Neural cell (in vitro differentiated cells): ENCODE results near the gene GTPBP1. TPM values are rescaled to one million over a fixed set of nuclear protein-coding genes. Genes with fewer than 3 reads are reported as not detected.

Experiments used
- H2AFZ ChIP-seq: fragments of 200-600, 300-800 bp; sonication (generic), shearing (Covaris generic); 2 replicates; pipeline ENCODE4 v1.6.0; 2014; ENCODE audit warnings: low read depth, mild to moderate bottlenecking, antibody characterized with exemption, low read length, moderate library complexity
- H3F3A ChIP-seq: fragments of 200-600 bp; shearing (Covaris generic); 2 replicates; pipeline ENCODE4 v1.6.1; 2016; ENCODE audit warnings: mild to moderate bottlenecking, moderate library complexity, mixed read lengths, antibody characterized with exemption, low read length; ENCODE audit not compliant: insufficient read depth, poor library complexity, severe bottlenecking
- H3K27ac ChIP-seq: fragments of 200-600, 300-800 bp; sonication (generic), shearing (Covaris generic); 2 replicates; pipeline ENCODE4 v1.5.1; 2014; ENCODE audit warnings: mild to moderate bottlenecking, low read length, moderate library complexity
- H3K27me3 ChIP-seq: fragments of 300-800, 200-600 bp; sonication (generic), shearing (Covaris generic); 2 replicates; pipeline ENCODE4 v1.6.0; 2014; ENCODE audit warnings: mild to moderate bottlenecking, low read depth, low read length, moderate library complexity; ENCODE audit not compliant: insufficient read depth
- H3K36me3 ChIP-seq: fragments of 300-800, 200-600 bp; sonication (generic), shearing (Covaris generic); 2 replicates; pipeline ENCODE4 v1.5.1; 2014; ENCODE audit warnings: mild to moderate bottlenecking, antibody characterized with exemption, low read length, moderate library complexity; ENCODE audit not compliant: insufficient read depth
- H3K4me2 ChIP-seq: fragments of 300-800, 200-600 bp; sonication (generic), shearing (Covaris generic); 2 replicates; pipeline ENCODE4 v1.6.0; 2014; ENCODE audit warnings: mild to moderate bottlenecking, low read length
- H3K4me3 ChIP-seq: fragments of 300-800, 200-600 bp; sonication (generic), shearing (Covaris generic); 2 replicates; pipeline ENCODE4 v1.5.1; 2014; ENCODE audit warnings: mild to moderate bottlenecking, low read length, moderate library complexity
- H3K79me2 ChIP-seq: fragments of 200-600 bp; shearing (Covaris generic); replicated peaks from 2 replicates; pipeline ENCODE4 v1.6.0; 2014; ENCODE audit warnings: mild to moderate bottlenecking, low read length, moderate library complexity; ENCODE audit not compliant: insufficient read depth
- H3K9ac ChIP-seq: fragments of 300-800, 200-600 bp; sonication (generic), shearing (Covaris generic); 2 replicates; pipeline ENCODE4 v1.6.1; 2016; ENCODE audit warnings: mild to moderate bottlenecking, low read length, mixed read lengths
- H3K9me2 ChIP-seq: fragments of 200-600 bp; shearing (Covaris generic); 2 replicates; pipeline ENCODE4 v1.6.1; 2016; ENCODE audit warnings: mild to moderate bottlenecking, low read length, mixed read lengths; ENCODE audit not compliant: insufficient read depth
- H3K9me3 ChIP-seq: fragments of 200-600, 300-800 bp; sonication (generic), shearing (Covaris generic); 2 replicates; pipeline ENCODE4 v1.6.1; 2016; ENCODE audit warnings: mild to moderate bottlenecking, mixed run types, low read length, moderate library complexity, mixed read lengths
- H4K20me1 ChIP-seq: fragments of 200-600 bp; shearing (Covaris generic); 2 replicates; pipeline ENCODE4 v1.6.1; 2016; ENCODE audit warnings: mild to moderate bottlenecking, mixed run types; ENCODE audit not compliant: insufficient read depth
- CTCF ChIP-seq: fragments of 450-650 bp; IDR thresholded peaks from 2 replicates; pipeline ENCODE4 v1.5.1; 2014; ENCODE audit warnings: antibody characterized with exemption, mild to moderate bottlenecking, moderate library complexity; ENCODE audit not compliant: poor library complexity, severe bottlenecking
- EP300 ChIP-seq: fragments of 450-650 bp; conservative IDR thresholded peaks from 2 replicates; pipeline ENCODE4 v1.6.1; 2014; ENCODE audit warnings: antibody characterized with exemption, mild to moderate bottlenecking, moderate library complexity; ENCODE audit not compliant: poor library complexity, severe bottlenecking
- EZH2 ChIP-seq: fragments of 200-600, 300-800 bp; shearing (Covaris generic), sonication (generic); IDR thresholded peaks from 2 replicates; pipeline ENCODE4 v1.6.1; 2014; ENCODE audit warnings: antibody characterized with exemption, low read length, borderline replicate concordance, mild to moderate bottlenecking; ENCODE audit not compliant: insufficient read depth, poor library complexity, severe bottlenecking
- MXI1 ChIP-seq: fragments of 450-650 bp; conservative IDR thresholded peaks from 2 replicates; pipeline ENCODE4 v1.6.1; 2014; ENCODE audit warnings: antibody characterized with exemption, mild to moderate bottlenecking; ENCODE audit not compliant: poor library complexity, severe bottlenecking
- POLR2AphosphoS5 ChIP-seq: IDR thresholded peaks from 2 replicates; pipeline ENCODE4 v1.6.1; 2012
- RAD21 ChIP-seq: fragments of 450-650 bp; conservative IDR thresholded peaks from 2 replicates; pipeline ENCODE4 v1.6.1; 2014; ENCODE audit warnings: antibody characterized with exemption, mild to moderate bottlenecking, moderate library complexity
- REST ChIP-seq: IDR thresholded peaks from 2 replicates; pipeline ENCODE4 v1.6.1; 2012; ENCODE audit warnings: borderline replicate concordance
- SMC3 ChIP-seq: fragments of 450-650 bp; conservative IDR thresholded peaks from 2 replicates; pipeline ENCODE4 v1.6.1; 2014; ENCODE audit warnings: antibody characterized with exemption, mild to moderate bottlenecking, moderate library complexity; ENCODE audit not compliant: poor library complexity
- TAF1 ChIP-seq: IDR thresholded peaks from 2 replicates; pipeline ENCODE4 v1.6.1; 2012; ENCODE audit warnings: low read depth
- polyA plus RNA-seq: library from polyadenylated mRNA; depleted of rRNA; stranded (reverse); fragments of >200 nt; gene quantifications from 2 replicates; pipeline ENCODE4 v1.2.3, GENCODE V29; 2014

Gene GTPBP1
- polyA plus RNA-seq, 1 donor from 2014 or later: 31.9 TPM

GRCh38 chr22:38734421-38735100 lies 28.8 kb downstream of the GTPBP1 start:
- H3K4me3 ChIP-seq: no peak overlapping the region
- no peaks in the 10 kb centered on the region for H3K27me3 ChIP-seq
- peaks cover 4% of the 10 kb centered on the region for H3K36me3 ChIP-seq
- H3K27ac ChIP-seq: no peak overlapping the region
- no peak overlapping the region for H2AFZ ChIP-seq
- no peaks in the 10 kb centered on the region for H3F3A ChIP-seq
- no peaks in the 10 kb centered on the region for H4K20me1 ChIP-seq
- TF ChIP-seq TAF1 (no peak), RAD21 (no peak), CTCF (no peak), MXI1 (no peak), REST (no peak), EZH2 (no peak), POLR2AphosphoS5 (no peak), SMC3 (no peak), EP300 (no peak)
- no peaks in the 10 kb centered on the region for H3K9me3 ChIP-seq
- no peaks in the 10 kb centered on the region for H3K79me2 ChIP-seq
- H3K4me2 ChIP-seq: no peak overlapping the region
- H3K9ac ChIP-seq: no peak overlapping the region
- no peaks in the 10 kb centered on the region for H3K9me2 ChIP-seq

DNA sequence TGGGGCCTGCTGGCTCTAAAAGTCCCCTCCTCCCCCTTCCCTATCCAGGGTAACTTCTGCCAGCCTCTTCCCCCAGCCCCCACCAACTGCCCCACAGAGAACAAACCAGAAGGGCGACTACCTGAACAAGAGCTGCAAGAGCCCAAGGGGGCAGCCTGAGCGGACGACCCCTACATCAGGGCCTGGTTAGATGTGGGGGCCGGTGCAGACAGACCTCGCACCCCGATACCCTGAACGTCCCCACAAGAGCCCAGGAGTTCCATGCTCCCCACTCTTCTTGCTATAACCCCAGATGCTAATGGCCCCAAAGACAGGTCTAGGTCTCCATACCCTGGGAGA lies 29.4 kb downstream of the GTPBP1 start:
- no peaks in the 10 kb centered on the region for H3K9me3 ChIP-seq
- no peaks in the 10 kb centered on the region for H4K20me1 ChIP-seq
- H3K4me2 ChIP-seq: no peak overlapping the region
- H3K79me2 ChIP-seq: no peaks in the 10 kb centered on the region
- TF ChIP-seq RAD21 (no peak), EZH2 (no peak), POLR2AphosphoS5 (no peak), MXI1 (no peak), SMC3 (no peak), TAF1 (no peak), CTCF (no peak), REST (no peak), EP300 (no peak)
- no peak overlapping the region for H3K9ac ChIP-seq
- no peak overlapping the region for H2AFZ ChIP-seq
- H3K9me2 ChIP-seq: no peaks in the 10 kb centered on the region
- H3F3A ChIP-seq: no peaks in the 10 kb centered on the region
- H3K27ac ChIP-seq: no peak overlapping the region
- no peaks in the 10 kb centered on the region for H3K27me3 ChIP-seq
- peaks cover 5% of the 10 kb centered on the region for H3K36me3 ChIP-seq
- H3K4me3 ChIP-seq: no peak overlapping the region
